Fibroblast of villous mesenchyme (primary cell): ENCODE data around the gene TACC2. TPM values are rescaled to one million over a fixed set of nuclear protein-coding genes. Genes with fewer than 3 reads are reported as not detected.

Source experiments
- DNase-seq: peaks from one replicate; pipeline ENCODE4 v3.0.0-alpha.2; 2010; ENCODE audit warnings: low read depth
- H3K4me3 ChIP-seq: 2 replicates; pipeline ENCODE4 v1.5.1; 2011; ENCODE audit warnings: low read depth, mild to moderate bottlenecking, low read length
- CTCF ChIP-seq: IDR thresholded peaks from 2 replicates; pipeline ENCODE4 v1.5.1; 2012; ENCODE audit warnings: low read depth, mild to moderate bottlenecking, low read length; ENCODE audit not compliant: insufficient read depth
- total RNA-seq: library from RNA; depleted of rRNA; stranded (reverse); fragments of >200 nt; gene quantifications from 2 replicates; pipeline ENCODE4 v1.2.3, GENCODE V29; 2012

Gene TACC2
- total RNA-seq, 1 donor = 5.6 TPM

GRCh38 chr10:122051609-122052385, 62.8 kb downstream of the TACC2 start:
- peak; percentile 70 for DNase-seq
- TF ChIP-seq CTCF = peak; percentile 86
- H3K4me3 ChIP-seq = no peak overlapping the region

DNA sequence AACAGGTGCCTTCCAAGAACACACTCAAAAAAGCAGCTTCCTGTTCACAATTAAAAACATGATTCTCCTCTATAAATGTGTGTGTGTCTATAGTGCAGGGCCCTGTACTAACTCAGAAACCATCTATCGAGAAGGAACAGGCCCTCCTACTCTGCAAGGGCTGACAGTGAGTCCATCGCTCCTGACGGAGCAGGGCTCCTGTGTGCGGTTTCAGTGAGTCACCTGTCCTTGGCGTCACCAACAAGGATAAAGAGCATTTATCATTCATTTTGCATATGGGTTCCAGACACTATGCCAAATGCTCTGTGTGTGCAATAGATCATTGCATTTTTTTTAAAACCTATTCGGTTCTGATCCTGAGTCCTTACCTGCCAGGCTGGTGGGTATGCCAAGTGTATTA, 63.7 kb downstream of the TACC2 start:
- no peak overlapping the region for H3K4me3 ChIP-seq
- TF ChIP-seq CTCF = no peak
- DNase-seq = no peak

- H3K4me3 ChIP-seq = no peak overlapping the region
- no peak for TF ChIP-seq CTCF
- DNase-seq = no peak
Observed at GRCh38 chr10:122053314-122053713, 64.4 kb downstream of the TACC2 start.

DNA sequence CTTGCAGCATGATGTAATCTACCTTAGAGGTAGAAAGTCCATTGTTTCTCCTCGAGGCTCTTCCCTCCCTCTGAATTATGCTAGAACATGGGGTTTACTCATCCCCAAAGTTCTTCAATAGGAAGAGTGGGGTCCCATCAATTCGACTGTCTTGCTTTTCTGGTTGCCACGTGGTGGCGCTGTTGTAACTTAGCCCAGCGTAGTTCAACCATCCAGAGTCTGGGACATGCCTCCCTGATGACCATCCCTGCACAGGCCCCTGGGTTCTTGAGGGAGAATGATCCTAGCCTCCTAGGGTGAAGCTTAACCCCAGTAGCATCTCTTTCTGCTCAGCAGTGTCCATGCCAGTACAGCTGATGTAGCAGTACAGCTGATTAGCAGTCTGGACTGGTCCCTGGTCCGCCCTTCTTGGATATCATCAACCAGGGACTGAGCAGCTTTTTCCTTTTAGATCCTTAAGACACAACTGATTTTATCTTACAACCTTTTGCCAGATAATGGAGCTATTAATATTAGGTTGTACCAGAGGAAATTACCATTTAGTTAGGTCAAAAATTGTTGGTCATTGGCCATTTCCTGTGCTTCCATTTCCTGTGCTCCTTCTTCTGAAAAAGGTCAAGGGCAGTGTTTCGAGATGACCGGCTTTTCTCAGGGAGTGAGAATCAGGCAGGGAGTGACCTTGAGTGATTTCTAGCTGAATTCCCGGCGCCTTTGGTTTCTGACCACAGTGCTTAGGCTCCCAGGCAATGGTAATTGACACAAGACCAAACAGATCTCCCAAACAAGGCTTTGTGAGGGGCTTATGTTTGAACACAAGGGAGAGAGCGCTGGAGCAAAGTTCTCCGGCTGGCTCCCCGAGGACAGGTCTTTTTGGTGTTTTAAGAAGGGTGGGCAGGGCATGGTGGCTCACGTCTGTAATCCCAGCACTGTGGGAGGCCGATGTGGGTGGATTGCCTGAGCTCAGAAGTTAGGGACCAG, 65.4 kb downstream of the TACC2 start:
- peak; percentile 86 for DNase-seq
- peak; percentile 88 for TF ChIP-seq CTCF
- no peak overlapping the region for H3K4me3 ChIP-seq

DNA sequence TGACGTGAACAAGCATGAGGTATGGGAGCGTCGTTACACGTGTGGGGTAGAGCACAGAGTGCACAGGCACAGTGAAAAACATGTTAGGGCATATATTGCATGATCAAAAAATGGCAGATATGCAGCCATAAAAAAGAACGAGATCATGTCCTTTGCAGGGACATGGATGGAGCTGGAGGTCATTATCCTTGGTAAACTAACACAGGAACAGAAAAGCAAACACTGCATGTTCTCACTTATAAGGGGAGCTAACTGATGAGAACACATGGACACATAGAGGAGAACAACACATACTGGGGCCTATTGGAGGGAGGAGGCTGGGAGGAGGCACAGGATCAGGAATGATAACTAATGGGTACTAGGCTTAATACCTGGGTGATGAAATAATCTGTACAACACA, 66.3 kb downstream of the TACC2 start:
- no peak overlapping the region for H3K4me3 ChIP-seq
- no peak for DNase-seq
- TF ChIP-seq CTCF = no peak

- H3K4me3 ChIP-seq = no peak overlapping the region
- DNase-seq = no peak
- no peak for TF ChIP-seq CTCF
Observed at GRCh38 chr10:122056431-122057094, 67.6 kb downstream of the TACC2 start.
